ENCODE results near the gene ARHGAP22. TPM values are rescaled to one million over a fixed set of nuclear protein-coding genes. Genes with fewer than 3 reads are reported as not detected.

Gene ARHGAP22
- total RNA-seq, 2 experiments from 2014 or later: not detected

GRCh38 chr10:48556065-48556464, 48.8 kb downstream of the ARHGAP22 start:
- no peaks in the 10 kb centered on the region for H3K4me1 Mint-ChIP-seq (ENCODE audit: low read depth)
- POLR2A ChIA-PET: no interaction called here
- Histone ChIP-seq H3K36me3 (ENCODE audit: insufficient read depth, low read length) (no peaks in the 10 kb centered on the region), H3K4me1 (ENCODE audit: insufficient read depth, low read length) (no peaks in the 10 kb centered on the region), H3K27ac (ENCODE audit: low read depth in 1 of 2, low read length in 2 of 2) (no peak overlapping the region), H3K4me3 (ENCODE audit: low read length) (no peak overlapping the region), H3K9me3 (ENCODE audit: control insufficient read depth in 1 of 2, insufficient read depth in 1 of 2, low read length in 2 of 2) (no peaks in the 10 kb centered on the region), H3K27me3 (ENCODE audit: control insufficient read depth in 1 of 2, insufficient read depth in 2 of 2, low read length in 2 of 2) (no peaks in the 10 kb centered on the region)
- intact Hi-C loops (cut with DNase I, micrococcal nuclease): no loop called here
- H3K4me3 Mint-ChIP-seq: no peak overlapping the region
- no peaks in the 10 kb centered on the region for H3K36me3 Mint-ChIP-seq (ENCODE audit: low read depth)
- no peak for TF ChIP-seq CTCF (IDR thresholded peaks at IDR 0.05)
- CTCF ChIA-PET: no interaction called here
- DNase-seq: no peak
- H3K9me3 Mint-ChIP-seq: no peaks in the 10 kb centered on the region
- H3K27ac Mint-ChIP-seq: no peak overlapping the region
- no peak for ATAC-seq (ENCODE audit: poor library complexity)
- H3K27me3 Mint-ChIP-seq: no peaks in the 10 kb centered on the region

- H3K4me3 Mint-ChIP-seq: no peak overlapping the region
- ChIA-PET CTCF (no interaction called here), POLR2A (no interaction called here)
- H3K27ac Mint-ChIP-seq: no peak overlapping the region
- Histone ChIP-seq H3K27ac (ENCODE audit: low read depth in 1 of 2, low read length in 2 of 2) (no peak overlapping the region), H3K27me3 (ENCODE audit: control insufficient read depth in 1 of 2, insufficient read depth in 2 of 2, low read length in 2 of 2) (no peaks in the 10 kb centered on the region), H3K4me1 (ENCODE audit: insufficient read depth, low read length) (no peaks in the 10 kb centered on the region), H3K9me3 (ENCODE audit: control insufficient read depth in 1 of 2, insufficient read depth in 1 of 2, low read length in 2 of 2) (no peaks in the 10 kb centered on the region), H3K36me3 (ENCODE audit: insufficient read depth, low read length) (no peaks in the 10 kb centered on the region), H3K4me3 (ENCODE audit: low read length) (no peak overlapping the region)
- intact Hi-C loops (cut with DNase I, micrococcal nuclease): no loop called here
- no peaks in the 10 kb centered on the region for H3K36me3 Mint-ChIP-seq (ENCODE audit: low read depth)
- ATAC-seq (ENCODE audit: poor library complexity): no peak
- no peak for TF ChIP-seq CTCF (IDR thresholded peaks at IDR 0.05)
- H3K9me3 Mint-ChIP-seq: no peaks in the 10 kb centered on the region
- H3K27me3 Mint-ChIP-seq: no peaks in the 10 kb centered on the region
- DNase-seq: no peak
- H3K4me1 Mint-ChIP-seq (ENCODE audit: low read depth): no peaks in the 10 kb centered on the region
Observed at GRCh38 chr10:48555310-48556042, 49.4 kb downstream of the ARHGAP22 start.

GRCh38 chr10:48554656-48555055, 50.2 kb downstream of the ARHGAP22 start:
- H3K4me3 Mint-ChIP-seq: no peak overlapping the region
- TF ChIP-seq CTCF (IDR thresholded peaks at IDR 0.05): no peak
- no peak overlapping the region for H3K27ac Mint-ChIP-seq
- Histone ChIP-seq H3K4me1 (ENCODE audit: insufficient read depth, low read length) (no peaks in the 10 kb centered on the region), H3K27me3 (ENCODE audit: control insufficient read depth in 1 of 2, insufficient read depth in 2 of 2, low read length in 2 of 2) (no peaks in the 10 kb centered on the region), H3K9me3 (ENCODE audit: control insufficient read depth in 1 of 2, insufficient read depth in 1 of 2, low read length in 2 of 2) (no peaks in the 10 kb centered on the region), H3K27ac (ENCODE audit: low read depth in 1 of 2, low read length in 2 of 2) (no peak overlapping the region), H3K4me3 (ENCODE audit: low read length) (no peak overlapping the region), H3K36me3 (ENCODE audit: insufficient read depth, low read length) (no peaks in the 10 kb centered on the region)
- no peaks in the 10 kb centered on the region for H3K36me3 Mint-ChIP-seq (ENCODE audit: low read depth)
- ATAC-seq (ENCODE audit: poor library complexity) (no peak), DNase-seq (no peak)
- ChIA-PET CTCF (no interaction called here), POLR2A (no interaction called here)
- intact Hi-C loops (cut with DNase I, micrococcal nuclease): no loop called here
- no peaks in the 10 kb centered on the region for H3K4me1 Mint-ChIP-seq (ENCODE audit: low read depth)
- no peaks in the 10 kb centered on the region for H3K27me3 Mint-ChIP-seq
- H3K9me3 Mint-ChIP-seq: no peaks in the 10 kb centered on the region
